Dermis lymphatic vessel endothelial cell (primary cell): ENCODE data around the gene NAA40. TPM values are rescaled to one million over a fixed set of nuclear protein-coding genes. Genes with fewer than 3 reads are reported as not detected.

ENCODE experiments used
- total RNA-seq: library from RNA; depleted of rRNA; stranded (reverse); fragments of >200 nt; gene quantifications from 2 replicates; pipeline ENCODE4 v1.2.1, GENCODE V29; 2014

The NAA40 gene
- total RNA-seq, result 9.8 and 10.5 TPM in 2 replicates

DNA sequence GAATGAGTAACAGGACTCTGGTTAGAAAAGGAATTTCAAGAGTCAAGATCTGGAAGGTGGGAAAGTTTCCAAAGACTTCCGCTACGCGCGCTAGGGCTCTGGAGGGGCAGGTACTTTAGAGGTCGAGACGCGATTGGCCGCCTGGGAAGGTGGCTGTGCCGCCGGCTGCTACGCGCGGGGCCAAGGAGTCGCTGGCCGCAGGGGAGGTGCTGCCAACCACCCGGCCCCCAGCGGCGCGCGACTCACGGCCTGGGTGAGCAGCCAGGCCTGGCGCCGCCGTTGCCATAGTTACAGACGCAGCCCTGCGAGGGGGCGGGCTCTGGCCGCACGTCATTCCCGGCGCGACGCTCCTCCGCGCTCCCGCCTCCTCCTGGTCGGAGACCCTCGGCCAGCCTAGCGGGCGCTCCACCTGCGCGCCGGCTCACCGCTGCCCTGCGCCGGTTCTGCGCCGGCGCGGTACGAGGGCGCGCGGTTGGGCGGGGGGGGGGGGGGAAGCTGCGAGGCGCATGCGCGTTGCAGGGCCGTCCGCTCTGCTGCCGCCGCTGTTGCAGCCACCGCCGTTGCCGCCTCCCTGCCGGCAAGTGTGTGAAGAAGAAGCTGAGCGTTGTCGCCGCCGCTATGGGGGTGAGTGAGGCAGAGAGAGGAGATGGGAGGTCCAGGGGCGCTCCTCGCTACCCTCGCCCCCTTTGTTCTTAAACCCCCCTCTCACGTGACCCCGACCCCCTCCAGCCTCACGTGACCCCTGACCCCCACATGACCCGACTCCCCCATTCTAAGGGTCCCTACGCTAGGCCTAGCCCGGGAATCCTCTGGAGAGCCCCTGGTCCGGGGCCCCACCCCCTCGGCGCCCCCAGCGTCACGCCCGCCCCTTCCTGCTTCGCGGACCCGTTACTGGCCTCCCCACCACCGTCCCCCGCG lies at the start of gene NAA40:
Gene NAA40 (plus strand): TSS at position 524 of the 918 bp plus-strand sequence. CDS start 95 bp downstream, at position 619.

GRCh38 chr11:63916837-63917691 lies 21.7 kb upstream of the NAA40 start, which contains the start of gene RCOR2:
Gene RCOR2, minus strand, starts transcription at chr11:63917164. Its CDS starts 708 bp downstream, at chr11:63916456.

DNA sequence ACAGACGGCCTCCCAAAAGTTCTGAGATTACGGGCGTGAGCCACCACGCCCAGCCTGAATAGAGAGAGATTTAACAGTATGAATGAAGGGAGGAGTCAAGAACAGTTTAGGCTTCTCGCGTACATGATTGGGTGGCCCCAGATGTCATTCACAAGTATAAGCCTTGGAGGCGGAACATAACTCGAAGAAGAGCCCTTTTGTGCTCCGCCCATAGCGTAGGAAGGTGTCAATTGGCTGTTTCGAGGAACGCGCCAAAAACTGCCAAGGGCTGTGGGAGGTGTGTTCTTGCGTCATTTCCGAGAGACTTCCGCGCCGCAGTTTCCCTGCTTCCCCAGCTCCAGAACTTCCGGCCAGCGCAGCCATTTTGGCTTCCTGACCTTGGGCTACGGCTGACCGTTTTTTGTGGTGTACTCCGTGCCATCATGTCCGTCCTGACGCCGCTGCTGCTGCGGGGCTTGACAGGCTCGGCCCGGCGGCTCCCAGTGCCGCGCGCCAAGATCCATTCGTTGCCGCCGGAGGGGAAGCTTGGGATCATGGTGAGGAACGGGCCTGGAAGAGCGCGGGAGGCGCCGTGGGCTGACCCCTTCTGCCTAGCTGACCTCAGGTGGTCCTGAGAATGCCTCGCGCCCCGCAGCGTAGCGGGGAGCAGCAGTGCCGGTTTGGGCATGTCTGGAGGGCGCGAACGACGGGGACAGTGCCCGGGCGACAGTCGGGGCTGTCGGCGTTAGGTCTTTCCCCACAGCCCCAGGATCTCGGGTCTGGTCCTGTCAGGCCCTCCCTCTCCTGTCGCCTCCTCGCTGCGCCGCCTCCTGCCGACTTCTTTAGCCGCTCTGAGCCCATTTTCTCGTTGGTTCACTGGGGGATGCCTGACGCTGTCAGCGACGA lies 35.7 kb downstream of the NAA40 start, which contains the start of gene COX8A:
Gene COX8A (plus strand): TSS at position 362 of the 885 bp plus-strand sequence. CDS start 61 bp downstream, at position 423.

GRCh38 chr11:63986156-63986931 lies 47.5 kb downstream of the NAA40 start, which contains the start of gene OTUB1:
Gene OTUB1, plus strand, starts transcription at chr11:63986438. Its CDS starts 19 bp downstream, at chr11:63986457.

Other genes with a start within 250 kb of the NAA40 start
- 7.9 and 13.8 TPM in 2 replicates for gene ZFTA, start 170.2 kb upstream of the NAA40 start, total RNA-seq
- gene SPINDOC, start 125.5 kb upstream of the NAA40 start, total RNA-seq, result 7.3 and 9.2 TPM in 2 replicates
- gene MARK2, start 99.9 kb upstream of the NAA40 start, total RNA-seq, result 8.5 and 9.3 TPM in 2 replicates
- under 0.01 and 0.26 TPM in 2 replicates for gene RCOR2, start 21.8 kb upstream of the NAA40 start, total RNA-seq
- gene COX8A, start 35.6 kb downstream of the NAA40 start, total RNA-seq, result 222 and 267 TPM in 2 replicates
- gene OTUB1, start 47.4 kb downstream of the NAA40 start, total RNA-seq, result 45.6 and 46.7 TPM in 2 replicates
- not detected in 2 replicates for gene FLRT1, start 96.9 kb downstream of the NAA40 start, total RNA-seq
- gene MACROD1, start 227.1 kb downstream of the NAA40 start, total RNA-seq, result 19.3 and 22.3 TPM in 2 replicates
- 112 and 116 TPM in 2 replicates for gene STIP1, start 247.2 kb downstream of the NAA40 start, total RNA-seq